Stimulated activated CD4-positive, alpha-beta T cell treated with anti-CD3 and anti-CD28 coated beads, Interleukin-12 subunit alpha, Interleukin-12 subunit beta, amount 100 ng/mL, for 4 hours (primary cell): ENCODE data around the gene PMPCA.
"Not testable (repeated sequence)": the region's sequence is repeated elsewhere in the genome, so short reads cannot be mapped to it uniquely, and the experiment has no call there.

Source experiments
- DNase-seq: peaks from one replicate; pipeline ENCODE4 v3.0.0-alpha.2; 2020

The PMPCA gene

GRCh38 chr9:136394312-136395019 lies 16.0 kb upstream of the PMPCA start:
- DNase-seq: no peak

GRCh38 chr9:136395020-136395340 lies 15.5 kb upstream of the PMPCA start:
- no peak for DNase-seq

GRCh38 chr9:136395345-136396218 lies 14.9 kb upstream of the PMPCA start:
- DNase-seq: no peak

GRCh38 chr9:136396219-136396515 lies 14.3 kb upstream of the PMPCA start:
- DNase-seq: no peak

- no peak for DNase-seq
These were observed 12.8 kb upstream of the PMPCA start for GRCh38 chr9:136397643-136398042.

- no peak for DNase-seq
These were observed 12.2 kb upstream of the PMPCA start for GRCh38 chr9:136398286-136398685.

GRCh38 chr9:136399176-136400037 lies 11.1 kb upstream of the PMPCA start:
- peak; percentile 51 for DNase-seq

DNA sequence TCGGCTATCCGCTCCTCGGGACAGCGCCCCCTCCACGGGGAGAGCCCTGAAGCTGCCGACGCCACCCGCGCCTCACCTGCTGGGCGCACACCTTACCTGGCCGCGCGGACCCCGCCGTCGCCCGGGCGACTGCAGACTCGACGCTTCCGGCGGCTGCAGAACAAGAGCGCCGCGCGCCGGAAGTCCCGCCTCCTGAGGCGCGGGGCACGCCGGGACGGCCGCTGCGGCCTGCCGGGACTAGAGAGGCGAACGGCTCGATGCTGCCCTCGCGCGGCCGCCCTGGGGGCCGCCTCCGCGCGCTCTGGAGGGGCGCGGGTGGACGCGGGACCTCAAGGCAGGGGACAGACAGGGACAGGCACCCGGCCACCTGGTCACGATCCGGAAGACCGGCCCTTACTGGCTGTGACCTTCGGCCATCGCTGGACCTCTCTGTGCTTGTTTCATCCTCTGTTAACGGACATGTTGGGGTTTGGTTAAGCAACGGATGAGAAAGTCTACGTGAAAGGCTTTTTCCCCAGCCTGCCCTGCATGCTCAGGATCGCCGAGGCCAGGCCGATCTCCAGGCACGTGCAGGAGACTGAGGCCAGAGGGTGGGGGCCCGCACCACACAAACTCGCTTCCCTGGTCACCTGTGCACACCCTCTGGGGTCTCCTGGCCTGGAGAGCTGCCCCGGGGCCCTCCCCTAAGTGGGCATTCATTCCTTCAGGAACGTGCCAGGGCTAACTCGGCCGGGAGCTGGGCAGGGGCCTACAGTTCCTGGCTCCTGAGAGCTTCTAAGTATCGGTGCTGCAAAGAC lies 10.2 kb upstream of the PMPCA start, which contains the start of gene SNAPC4:
Gene SNAPC4, minus strand, starts transcription at position 133 of the 797 bp plus-strand sequence. CDS start 1,742 bp downstream, outside the sequence.
- DNase-seq: peak; percentile 89

GRCh38 chr9:136401173-136401922 lies 9.1 kb upstream of the PMPCA start:
- DNase-seq: no peak

DNA sequence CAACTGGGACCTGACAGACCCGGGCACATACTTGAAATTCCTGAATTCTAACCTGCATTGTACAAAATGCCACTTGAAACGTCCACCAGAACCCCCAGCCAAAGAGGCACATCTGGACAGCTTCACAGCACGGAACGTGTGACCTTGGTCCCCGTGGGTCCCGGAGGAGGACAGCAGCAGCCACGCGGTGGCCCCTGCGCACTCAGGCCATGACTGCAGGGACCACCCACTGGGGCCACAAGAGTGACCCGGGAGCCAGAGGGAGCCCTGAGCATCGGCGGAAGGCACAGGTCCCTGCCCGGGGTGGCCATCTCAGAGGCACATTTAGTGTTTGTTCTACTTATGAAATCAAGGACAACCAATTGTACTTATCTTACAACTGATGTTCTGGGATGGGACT lies 8.4 kb upstream of the PMPCA start:
- DNase-seq: no peak

DNA sequence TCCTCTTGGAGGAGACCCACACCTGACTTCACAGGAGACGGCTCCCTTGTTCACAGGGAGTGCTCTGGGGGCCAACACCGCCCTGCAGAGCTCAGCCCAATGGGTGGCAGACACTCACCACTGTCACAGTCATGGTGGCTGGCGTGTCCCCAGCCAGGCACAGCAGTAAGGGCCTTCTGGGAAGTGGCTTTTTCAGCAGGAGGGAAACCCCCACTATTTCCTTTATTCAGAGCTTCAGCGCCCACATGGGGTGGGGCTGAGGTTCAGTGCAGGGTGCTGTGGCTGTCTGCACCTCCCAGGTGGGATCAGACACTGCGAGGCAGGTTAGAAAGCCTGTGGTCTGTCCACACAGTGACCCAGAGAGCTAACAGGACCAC lies 6.9 kb upstream of the PMPCA start:
- peak; percentile 62 for DNase-seq

- peak; percentile 38 for DNase-seq
These were observed 6.3 kb upstream of the PMPCA start for GRCh38 chr9:136403915-136404800.

GRCh38 chr9:136404801-136405136 lies 5.7 kb upstream of the PMPCA start:
- no peak for DNase-seq

- DNase-seq: no peak
These were observed 5.0 kb upstream of the PMPCA start for GRCh38 chr9:136405481-136405880.

DNA sequence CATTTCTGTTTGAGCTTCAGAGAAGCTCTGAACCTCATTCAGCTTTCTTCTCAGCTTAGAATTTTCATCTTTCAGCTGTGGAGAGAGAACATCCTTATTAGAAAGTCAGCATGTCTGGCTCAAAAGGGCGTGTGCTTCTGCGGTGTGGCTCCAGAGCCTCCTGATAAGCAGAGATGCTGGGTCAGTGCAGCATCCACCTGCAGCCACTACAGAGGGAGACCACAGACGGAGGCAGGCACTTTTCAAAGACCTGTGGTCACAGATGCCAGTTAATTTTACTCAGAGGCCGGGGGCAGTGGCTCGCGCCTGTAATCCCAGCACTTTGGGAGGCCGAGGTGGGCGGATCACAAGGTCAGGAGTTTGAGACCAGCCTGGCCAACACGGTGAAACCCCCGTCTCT lies 4.6 kb upstream of the PMPCA start:
- DNase-seq: not testable (repeated sequence)

- not testable (repeated sequence) for DNase-seq
These were observed 3.4 kb upstream of the PMPCA start for GRCh38 chr9:136407061-136407460.

DNA sequence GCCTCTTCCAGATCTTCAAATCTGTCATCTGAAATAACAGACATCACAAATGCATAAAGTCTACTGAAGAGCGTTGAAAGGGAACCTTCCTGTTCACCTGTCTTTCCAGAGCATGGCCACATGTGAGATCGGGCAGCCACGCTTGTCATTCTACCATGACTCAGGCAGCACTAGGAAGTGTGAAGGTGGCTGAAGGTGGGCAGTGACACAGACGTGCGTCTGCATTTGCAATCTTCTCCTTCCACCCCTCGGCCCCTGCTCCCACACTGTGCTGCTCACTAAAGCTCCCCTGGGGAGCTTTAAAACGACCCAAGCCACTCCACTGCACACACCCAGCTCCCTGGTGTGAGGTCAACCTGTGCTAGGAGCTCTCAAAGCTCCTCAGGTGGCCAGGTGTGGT lies 2.5 kb upstream of the PMPCA start:
- no peak for DNase-seq

- peak; percentile 36 for DNase-seq
These were observed 652 bp upstream of the PMPCA start for GRCh38 chr9:136409557-136410455.

DNA sequence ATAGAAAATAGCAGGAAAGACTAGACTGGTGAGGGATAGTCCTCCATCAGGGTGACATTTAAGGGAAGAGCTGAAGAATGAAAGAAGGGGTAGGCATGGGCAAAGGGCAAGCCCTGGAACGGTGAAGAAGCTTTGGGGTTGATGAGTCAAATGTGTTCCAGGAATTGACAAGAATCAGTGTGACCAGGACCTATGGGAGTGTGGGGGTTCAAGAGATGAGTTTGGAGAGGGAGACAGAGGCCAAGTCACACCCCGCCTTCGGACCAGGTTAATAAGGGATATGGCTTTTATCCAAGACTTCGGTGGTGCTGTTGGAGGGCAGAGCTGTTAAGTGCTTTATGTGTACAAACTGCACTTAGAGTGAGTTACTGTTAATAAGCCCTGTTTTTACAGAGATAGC lies 920 bp downstream of the PMPCA start:
- DNase-seq: no peak

DNA sequence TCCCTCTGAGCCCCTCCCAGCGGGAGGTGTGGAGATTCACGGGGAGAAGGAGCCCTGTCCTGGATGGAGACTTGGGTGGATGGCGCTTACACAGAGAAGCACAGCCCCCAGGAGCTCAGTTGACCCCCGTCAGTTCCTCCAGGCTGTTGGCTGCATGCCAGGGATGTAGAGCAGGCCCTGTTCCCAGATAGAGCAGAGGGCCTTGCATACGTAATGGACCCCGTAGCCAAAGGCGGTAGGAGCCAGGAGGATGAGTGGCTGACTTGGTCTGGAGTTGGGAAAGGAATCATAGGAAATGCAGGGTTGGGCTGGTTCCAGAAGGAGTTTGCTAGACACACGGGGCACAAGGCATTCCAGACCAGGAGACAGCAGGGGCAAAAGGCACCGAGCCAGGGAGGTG lies 2.5 kb downstream of the PMPCA start:
- DNase-seq: no peak
